Measurements from ENCODE around the gene TMPRSS9. TPM values are rescaled to one million over a fixed set of nuclear protein-coding genes. Genes with fewer than 3 reads are reported as not detected.
"Not testable (repeated sequence)": the region's sequence is repeated elsewhere in the genome, so short reads cannot be mapped to it uniquely, and the experiment has no call there.

The TMPRSS9 gene
- total and polyA plus RNA-seq, 2 experiments from 2014 or later: not detected

DNA sequence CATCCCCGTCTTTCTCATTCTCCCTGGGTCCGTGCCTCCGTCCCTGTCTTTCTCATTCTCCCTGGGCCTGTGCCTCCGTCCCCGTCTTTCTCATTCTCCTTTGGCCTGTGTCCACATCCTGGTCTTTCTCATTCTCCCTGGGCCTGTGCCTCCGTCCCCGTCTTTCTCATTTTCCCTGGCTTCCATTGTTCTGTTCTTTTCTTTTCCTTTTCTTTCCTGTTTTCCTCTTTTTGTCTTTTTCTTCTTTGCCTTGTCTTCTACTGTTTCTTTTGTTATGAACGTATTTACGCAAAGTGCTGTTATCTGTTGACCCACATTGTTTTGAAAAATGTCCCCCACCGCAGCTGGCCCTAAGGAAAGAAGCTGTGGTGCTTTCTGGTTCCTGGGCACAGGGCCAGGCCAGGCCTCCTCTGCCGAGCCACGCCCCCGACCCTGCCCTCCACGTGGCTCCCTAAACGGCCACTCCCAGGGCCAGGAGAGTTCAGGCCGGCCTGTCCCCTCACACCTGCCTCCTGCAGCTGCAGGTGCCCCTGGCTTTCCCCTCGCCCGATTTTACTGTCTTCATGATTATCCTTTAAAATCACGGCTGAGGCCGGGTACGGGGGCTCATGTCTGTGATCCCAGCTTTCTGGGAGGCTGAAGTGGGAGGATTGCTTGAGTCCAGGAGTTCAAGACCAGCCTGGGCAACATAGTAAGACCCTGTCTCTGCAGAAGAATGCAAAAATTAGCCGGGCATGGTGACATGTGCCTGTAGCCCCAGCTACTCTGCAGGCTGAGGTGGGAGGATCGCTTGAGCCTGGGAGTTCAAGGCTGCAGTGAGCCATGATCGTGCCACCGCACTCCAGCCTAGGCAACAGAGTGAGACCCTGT lies 14.0 kb upstream of the TMPRSS9 start:
- Histone ChIP-seq H3K27ac (no peak overlapping the region), H3K36me3 (peaks cover 11% of the 10 kb centered on the region), H3K9me3 (ENCODE audit: low read depth) (no peaks in the 10 kb centered on the region), H3K4me3 (no peak overlapping the region), H3K4me1 (ENCODE audit: low read depth) (no peaks in the 10 kb centered on the region), H3K27me3 (no peaks in the 10 kb centered on the region)
- peak in 1 of 2 donors; percentile 65 for DNase-seq (ENCODE audit: low read depth in 1 of 2, low spot score in 1 of 2)
- TF ChIP-seq CTCF (IDR thresholded peaks at IDR 0.05; ENCODE audit: low read depth, low read length): no peak

DNA sequence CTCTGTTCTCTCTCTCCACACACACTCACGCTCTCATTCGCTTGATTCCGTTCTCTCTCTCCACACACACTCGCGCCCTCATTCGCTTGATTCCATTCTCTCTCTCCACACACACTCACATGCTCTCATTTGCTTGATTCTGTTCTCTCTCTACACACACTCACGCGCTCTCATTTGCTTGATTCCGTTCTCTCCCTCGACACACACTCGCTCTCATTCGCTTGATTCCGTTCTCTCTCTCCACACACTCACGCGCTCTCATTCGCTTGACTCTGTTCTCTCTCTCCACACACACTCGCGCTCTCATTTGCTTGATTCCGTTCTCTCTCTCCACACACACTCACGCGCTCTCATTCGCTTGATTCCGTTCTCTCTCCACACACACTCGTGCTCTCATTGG lies 10.2 kb upstream of the TMPRSS9 start:
- H3K27ac ChIP-seq; H3K36me3 ChIP-seq; H3K9me3 ChIP-seq (ENCODE audit: low read depth); H3K27me3 ChIP-seq; DNase-seq (ENCODE audit: low read depth in 1 of 2, low spot score in 1 of 2); H3K4me1 ChIP-seq (ENCODE audit: low read depth); H3K4me3 ChIP-seq: not testable (repeated sequence)

DNA sequence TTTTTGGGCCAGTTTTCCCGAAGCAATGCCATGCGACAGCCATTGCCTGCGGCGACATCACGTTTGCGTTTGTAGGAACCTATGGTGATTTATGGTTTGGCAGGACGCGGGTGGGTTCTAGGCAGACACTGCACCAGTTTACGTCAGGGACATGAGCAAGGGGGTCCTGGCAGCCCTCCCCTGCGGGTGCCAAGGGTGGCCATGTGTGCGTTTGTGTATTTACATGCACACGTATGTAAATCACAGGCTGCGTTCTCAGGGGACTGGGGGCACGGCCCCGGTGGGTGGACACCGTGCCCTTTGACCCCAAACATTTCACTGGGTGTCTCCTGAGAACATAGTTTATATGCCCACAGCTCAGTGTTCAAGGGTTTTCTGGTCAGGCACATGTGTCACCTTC lies 9.4 kb upstream of the TMPRSS9 start:
- H3K27me3 ChIP-seq: no peaks in the 10 kb centered on the region
- H3K9me3 ChIP-seq (ENCODE audit: low read depth): no peaks in the 10 kb centered on the region
- no peak overlapping the region for H3K4me3 ChIP-seq
- no peak for TF ChIP-seq CTCF (IDR thresholded peaks at IDR 0.05; ENCODE audit: low read depth, low read length)
- H3K27ac ChIP-seq: no peak overlapping the region
- H3K36me3 ChIP-seq: no peaks in the 10 kb centered on the region
- no peaks in the 10 kb centered on the region for H3K4me1 ChIP-seq (ENCODE audit: low read depth)
- no peak for DNase-seq (ENCODE audit: low read depth in 1 of 2, low spot score in 1 of 2)

DNA sequence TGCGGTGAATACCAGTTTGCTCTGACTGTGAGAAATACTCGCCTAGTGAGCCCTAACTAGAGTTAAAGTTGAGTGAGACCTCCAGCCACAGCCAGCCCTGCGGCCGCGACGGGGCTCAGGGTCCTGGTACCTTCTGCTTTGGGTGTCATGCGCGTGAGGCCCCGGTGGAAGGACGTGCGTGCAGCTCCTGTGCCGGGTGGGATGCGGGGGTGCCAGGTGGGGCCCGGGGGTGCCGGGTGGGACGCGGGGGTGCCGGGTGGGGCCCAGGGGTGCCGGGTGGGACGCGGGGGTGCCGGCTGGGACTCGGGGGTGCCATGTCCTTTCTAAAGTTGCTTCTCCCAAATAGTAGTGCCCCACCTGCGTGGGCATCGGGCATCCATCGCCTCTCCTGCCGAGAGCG lies 8.5 kb upstream of the TMPRSS9 start:
- Histone ChIP-seq H3K27ac (no peak overlapping the region), H3K36me3 (no peaks in the 10 kb centered on the region), H3K9me3 (ENCODE audit: low read depth) (no peaks in the 10 kb centered on the region), H3K4me1 (ENCODE audit: low read depth) (no peaks in the 10 kb centered on the region), H3K27me3 (no peaks in the 10 kb centered on the region), H3K4me3 (no peak overlapping the region)
- no peak for DNase-seq (ENCODE audit: low read depth in 1 of 2, low spot score in 1 of 2)
- no peak for TF ChIP-seq CTCF (IDR thresholded peaks at IDR 0.05; ENCODE audit: low read depth, low read length)

GRCh38 chr19:2352121-2352520 lies 7.9 kb upstream of the TMPRSS9 start:
- no peaks in the 10 kb centered on the region for H3K36me3 ChIP-seq
- H3K9me3 ChIP-seq (ENCODE audit: low read depth): no peaks in the 10 kb centered on the region
- no peak overlapping the region for H3K27ac ChIP-seq
- H3K27me3 ChIP-seq: no peaks in the 10 kb centered on the region
- DNase-seq (ENCODE audit: low read depth in 1 of 2, low spot score in 1 of 2): no peak
- no peak for TF ChIP-seq CTCF (IDR thresholded peaks at IDR 0.05; ENCODE audit: low read depth, low read length)
- H3K4me1 ChIP-seq (ENCODE audit: low read depth): no peaks in the 10 kb centered on the region
- no peak overlapping the region for H3K4me3 ChIP-seq

DNA sequence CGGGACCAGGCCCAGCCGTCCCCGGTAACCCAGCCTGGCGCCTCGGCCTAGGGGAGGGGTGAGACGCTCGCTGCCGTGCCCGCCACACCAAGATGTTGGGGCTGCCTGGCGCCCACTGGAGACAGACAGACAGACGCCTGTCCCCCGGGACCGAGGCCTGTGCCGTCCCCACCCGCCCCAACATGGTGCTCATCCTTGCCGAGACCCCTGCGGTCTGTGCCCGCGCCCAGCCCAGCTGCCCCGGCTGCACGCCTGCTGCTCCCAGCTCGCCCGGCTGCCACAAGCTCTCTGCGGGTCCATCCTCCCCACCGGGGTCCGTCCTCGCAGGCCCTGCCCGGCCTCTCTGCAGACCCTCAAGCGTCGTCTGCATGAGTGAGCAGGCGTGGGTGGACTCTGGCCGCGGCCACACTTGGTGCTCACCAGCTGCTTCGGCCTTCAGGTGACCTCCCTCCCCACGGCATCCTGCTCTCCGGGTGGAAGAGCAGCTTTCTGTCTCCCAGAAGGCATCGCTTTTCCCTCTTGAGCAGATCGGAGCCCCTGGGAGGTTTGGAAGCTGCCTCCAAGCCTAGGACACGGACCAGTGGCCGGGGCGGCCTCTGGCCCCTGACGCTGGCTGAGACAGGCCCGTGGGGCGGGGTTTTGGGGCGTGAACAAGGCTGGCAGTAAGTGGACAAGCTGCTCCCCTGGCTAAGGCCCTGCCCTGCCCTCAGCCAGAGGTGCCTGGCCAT lies 6.7 kb upstream of the TMPRSS9 start:
- H3K27ac ChIP-seq: no peak overlapping the region
- no peaks in the 10 kb centered on the region for H3K27me3 ChIP-seq
- H3K4me3 ChIP-seq: no peak overlapping the region
- H3K4me1 ChIP-seq (ENCODE audit: low read depth): no peaks in the 10 kb centered on the region
- no peaks in the 10 kb centered on the region for H3K36me3 ChIP-seq
- TF ChIP-seq CTCF (IDR thresholded peaks at IDR 0.05; ENCODE audit: low read depth, low read length): no peak
- no peaks in the 10 kb centered on the region for H3K9me3 ChIP-seq (ENCODE audit: low read depth)
- no peak for DNase-seq (ENCODE audit: low read depth in 1 of 2, low spot score in 1 of 2)

All from cardiac muscle cell (in vitro differentiated cells and primary cell).